Activated naive CD4-positive, alpha-beta T cell treated with Interleukin-2 at 50 U/mL for 16 hours (primary cell): ENCODE results near the gene GRM8.

ENCODE experiments used
- DNase-seq: peaks from one replicate; pipeline ENCODE4 v3.0.0-alpha.2; 2020

GRM8 gene

DNA sequence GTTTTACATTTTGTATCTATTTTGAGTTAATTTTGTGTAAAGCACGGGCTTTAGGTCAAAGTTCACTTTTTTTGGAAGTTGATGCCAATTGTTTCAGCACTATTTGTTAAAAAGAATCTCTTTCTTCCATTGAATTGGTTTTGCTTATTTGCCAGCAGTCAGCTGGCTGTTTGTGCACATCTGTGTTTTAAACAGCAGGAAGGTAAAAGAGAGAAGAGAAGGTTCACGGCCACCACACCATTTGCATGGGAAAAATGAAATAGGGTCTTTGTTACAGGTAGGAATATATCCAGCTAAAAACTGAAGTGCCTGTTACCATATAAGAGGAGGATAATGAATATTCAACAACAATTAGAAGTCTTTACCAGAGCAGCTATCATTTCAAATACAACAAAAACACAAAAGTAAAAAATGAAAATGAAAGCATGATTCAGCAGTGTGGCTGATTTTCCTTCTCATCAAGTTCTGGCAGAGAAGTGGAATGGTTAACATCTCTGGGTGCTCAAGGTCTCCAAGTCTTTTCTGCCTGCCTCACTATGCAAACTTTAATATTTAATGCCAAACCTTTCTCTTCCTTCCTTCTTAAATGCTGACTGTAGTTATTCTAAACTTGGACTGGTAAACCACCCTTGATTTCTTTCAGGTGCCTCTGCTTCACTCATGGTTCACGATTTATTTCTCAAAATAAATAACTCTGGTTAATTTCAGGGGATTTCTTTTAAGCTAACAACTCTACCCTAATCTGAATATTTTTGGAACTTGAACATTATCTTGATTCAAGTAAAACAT is 841.5 kb downstream of the GRM8 start:
- no peak for DNase-seq

GRCh38 chr7:126403040-126403439 is 849.7 kb downstream of the GRM8 start:
- no peak for DNase-seq

DNA sequence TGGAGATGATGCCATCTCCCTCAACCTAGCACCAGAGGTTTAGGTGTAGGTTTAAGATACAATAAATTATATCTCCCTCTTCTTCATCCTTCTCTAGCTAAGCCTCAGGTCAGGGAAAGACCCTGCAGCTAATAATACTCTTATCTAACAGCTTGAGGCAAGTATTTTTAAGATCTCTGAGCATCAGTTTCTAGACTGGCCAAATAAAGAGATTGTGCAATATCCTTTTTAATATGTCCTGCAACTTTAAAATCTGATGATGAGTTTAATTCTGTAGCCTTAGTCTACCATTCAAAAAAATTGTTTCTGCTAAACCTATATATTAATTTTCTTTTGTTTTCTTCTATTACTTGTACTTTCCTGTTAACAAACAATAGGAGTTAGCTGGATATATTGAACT is 850.8 kb downstream of the GRM8 start:
- DNase-seq: no peak

GRCh38 chr7:126398851-126399529 is 853.8 kb downstream of the GRM8 start:
- no peak for DNase-seq

DNA sequence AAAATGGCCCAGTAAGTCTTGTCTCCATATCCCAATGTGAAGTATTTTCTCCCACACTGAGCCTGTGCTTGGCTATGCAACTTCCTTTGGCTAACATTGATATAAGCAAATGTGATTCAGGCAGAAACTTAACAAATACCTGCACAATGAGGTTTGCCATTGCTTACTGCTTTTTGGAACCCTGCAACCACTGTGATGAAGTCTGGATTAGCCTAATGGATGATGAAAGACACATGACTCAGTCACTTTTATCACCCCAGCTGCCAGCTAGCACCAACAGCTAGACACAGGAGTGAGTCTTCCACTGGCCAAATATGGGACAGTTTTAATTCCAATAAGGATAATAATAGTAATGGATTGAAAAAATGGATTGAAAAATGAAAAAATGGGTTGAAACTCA is 854.5 kb downstream of the GRM8 start:
- DNase-seq: no peak

GRCh38 chr7:126394406-126394805 is 858.3 kb downstream of the GRM8 start:
- DNase-seq: no peak
